ENCODE measurements around the gene CHRNA5. TPM values are rescaled to one million over a fixed set of nuclear protein-coding genes. Genes with fewer than 3 reads are reported as not detected.

The CHRNA5 gene
- total and polyA plus RNA-seq, 2 experiments from 2014 or later: 1.1 to 3.1 TPM

GRCh38 chr15:78626381-78626995 is 61.2 kb downstream of the CHRNA5 start:
- Histone ChIP-seq H3K27me3 (peaks cover 46% of the 10 kb centered on the region), H3K4me1 (ENCODE audit: insufficient read depth) (no peaks in the 10 kb centered on the region), H3K4me3 (no peak overlapping the region), H3K36me3 (replicated peaks; ENCODE audit: insufficient read depth, low read depth) (no peaks in the 10 kb centered on the region), H3K27ac (no peak overlapping the region), H3K9me2 (replicated peaks; ENCODE audit: insufficient read depth) (no peaks in the 10 kb centered on the region), H2AFZ (no peak overlapping the region), H3K9me3 (ENCODE audit: low read depth) (no peaks in the 10 kb centered on the region), H4K20me1 (ENCODE audit: insufficient read depth, poor library complexity, severe bottlenecking) (no peaks in the 10 kb centered on the region), H3K4me2 (no peak overlapping the region), H3K79me2 (no peaks in the 10 kb centered on the region)
- TF ChIP-seq EZH2phosphoT487 (IDR thresholded peaks at IDR 0.05; ENCODE audit: low read depth, severe bottlenecking, unreplicated experiment) (no peak), EZH2 (IDR thresholded peaks at IDR 0.05; ENCODE audit: borderline replicate concordance) (no peak), CTCF (IDR thresholded peaks at IDR 0.05; ENCODE audit: poor library complexity) (no peak)
- DNase-seq (ENCODE audit: low spot score): no peak
- WGBS (ENCODE audit: low lambda C conversion rate, missing lambda C conversion rate): 89% methylated on average over 6 of the region's 6 CpGs

GRCh38 chr15:78627348-78627747 is 62.0 kb downstream of the CHRNA5 start:
- Histone ChIP-seq H3K27ac (no peak overlapping the region), H3K36me3 (replicated peaks; ENCODE audit: insufficient read depth, low read depth) (no peaks in the 10 kb centered on the region), H3K4me2 (no peak overlapping the region), H4K20me1 (ENCODE audit: insufficient read depth, poor library complexity, severe bottlenecking) (no peaks in the 10 kb centered on the region), H3K4me1 (ENCODE audit: insufficient read depth) (no peaks in the 10 kb centered on the region), H3K79me2 (no peaks in the 10 kb centered on the region), H3K9me2 (replicated peaks; ENCODE audit: insufficient read depth) (no peaks in the 10 kb centered on the region), H3K4me3 (no peak overlapping the region), H3K27me3 (peaks cover 37% of the 10 kb centered on the region), H3K9me3 (ENCODE audit: low read depth) (no peaks in the 10 kb centered on the region), H2AFZ (no peak overlapping the region)
- TF ChIP-seq CTCF (IDR thresholded peaks at IDR 0.05; ENCODE audit: poor library complexity) (no peak), EZH2phosphoT487 (IDR thresholded peaks at IDR 0.05; ENCODE audit: low read depth, severe bottlenecking, unreplicated experiment) (no peak), EZH2 (IDR thresholded peaks at IDR 0.05; ENCODE audit: borderline replicate concordance) (no peak)
- WGBS (ENCODE audit: low lambda C conversion rate, missing lambda C conversion rate): 81% methylated on average over 8 of the region's 8 CpGs
- DNase-seq (ENCODE audit: low spot score): no peak

DNA sequence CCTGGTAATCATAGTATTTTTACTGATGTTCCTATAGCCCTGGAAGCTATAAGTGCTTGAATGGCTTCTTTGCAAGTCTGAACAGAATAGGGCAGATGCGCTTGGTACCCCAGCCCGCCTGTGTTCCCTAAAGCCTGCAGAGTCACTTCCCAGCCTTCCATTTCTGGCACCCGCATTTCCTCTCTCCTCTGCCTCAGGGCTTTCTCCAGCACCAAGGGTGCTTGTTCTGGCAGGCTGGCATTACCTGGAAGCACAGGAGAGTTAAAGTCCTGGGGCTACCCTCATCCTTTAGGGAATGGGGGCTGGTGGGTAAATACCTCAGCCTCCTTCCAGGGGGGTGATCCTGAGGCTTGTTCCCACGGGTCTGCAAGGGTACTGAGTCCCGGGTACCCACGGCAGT is 62.9 kb downstream of the CHRNA5 start:
- Histone ChIP-seq H4K20me1 (ENCODE audit: insufficient read depth, poor library complexity, severe bottlenecking) (no peaks in the 10 kb centered on the region), H3K36me3 (replicated peaks; ENCODE audit: insufficient read depth, low read depth) (no peaks in the 10 kb centered on the region), H3K4me3 (no peak overlapping the region), H3K4me1 (ENCODE audit: insufficient read depth) (no peaks in the 10 kb centered on the region), H3K9me3 (ENCODE audit: low read depth) (no peaks in the 10 kb centered on the region), H3K79me2 (no peaks in the 10 kb centered on the region), H3K27ac (no peak overlapping the region), H3K4me2 (no peak overlapping the region), H3K9me2 (replicated peaks; ENCODE audit: insufficient read depth) (no peaks in the 10 kb centered on the region), H3K27me3 (peaks cover 30% of the 10 kb centered on the region), H2AFZ (no peak overlapping the region)
- no peak for TF ChIP-seq EZH2phosphoT487 (IDR thresholded peaks at IDR 0.05; ENCODE audit: low read depth, severe bottlenecking, unreplicated experiment)
- TF ChIP-seq CTCF (IDR thresholded peaks at IDR 0.05; ENCODE audit: poor library complexity): no peak
- TF ChIP-seq EZH2 (IDR thresholded peaks at IDR 0.05; ENCODE audit: borderline replicate concordance): no peak
- WGBS (ENCODE audit: low lambda C conversion rate, missing lambda C conversion rate): 89% methylated on average over 6 of the region's 6 CpGs
- DNase-seq (ENCODE audit: low spot score): no peak

Measured in hepatocyte (in vitro differentiated cells).